ENCODE data around the gene ATP1B4.

GRCh38 chrX:120419463-120419862 is 57.6 kb downstream of the ATP1B4 start:
- TF ChIP-seq NFRKB (IDR thresholded peaks at IDR 0.05): no peak
- no peak for TF ChIP-seq XRCC5 (optimal IDR thresholded peaks at IDR 0.05; ENCODE audit: low read length)
- no peak for TF ChIP-seq ZNF430 (CRISPR knock-in tag; IDR thresholded peaks at IDR 0.05)
- TF ChIP-seq YY1 (IDR thresholded peaks at IDR 0.05; ENCODE audit: insufficient read depth, insufficient replicate concordance, low read depth, low read length): no peak
- TF ChIP-seq TIGD3 (CRISPR knock-in tag; IDR thresholded peaks at IDR 0.05; ENCODE audit: borderline replicate concordance): no peak
- no peak for TF ChIP-seq ARNT2 (CRISPR knock-in tag; IDR thresholded peaks at IDR 0.05; ENCODE audit: low read depth)
